ENCODE data around the gene ABHD17C.

Gene ABHD17C

GRCh38 chr15:80790236-80790635, 95.1 kb downstream of the ABHD17C start:
- no peak for DNase-seq

GRCh38 chr15:80791004-80791403, 95.9 kb downstream of the ABHD17C start:
- DNase-seq = no peak

GRCh38 chr15:80796407-80796806, 101.3 kb downstream of the ABHD17C start:
- no peak for DNase-seq

DNA sequence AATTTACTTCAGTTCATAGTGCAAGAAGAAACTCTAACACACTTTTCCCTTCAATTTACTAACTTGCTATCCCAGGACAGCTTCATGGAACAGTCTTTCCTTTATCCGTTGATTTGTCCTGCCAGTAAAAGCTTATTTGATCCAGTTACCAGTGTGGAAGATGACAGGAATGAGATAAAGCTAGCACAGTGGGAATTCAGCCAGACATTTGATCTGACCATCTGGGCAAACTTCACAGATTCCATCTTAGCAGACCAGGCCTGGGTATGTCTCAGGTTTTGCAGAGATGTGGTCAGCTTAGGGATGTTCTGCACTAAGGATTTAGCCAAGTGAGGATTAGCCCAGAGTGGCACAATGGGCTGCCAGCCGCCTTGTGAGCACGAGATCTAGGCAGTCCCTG, 103.8 kb downstream of the ABHD17C start:
- no peak for DNase-seq

DNA sequence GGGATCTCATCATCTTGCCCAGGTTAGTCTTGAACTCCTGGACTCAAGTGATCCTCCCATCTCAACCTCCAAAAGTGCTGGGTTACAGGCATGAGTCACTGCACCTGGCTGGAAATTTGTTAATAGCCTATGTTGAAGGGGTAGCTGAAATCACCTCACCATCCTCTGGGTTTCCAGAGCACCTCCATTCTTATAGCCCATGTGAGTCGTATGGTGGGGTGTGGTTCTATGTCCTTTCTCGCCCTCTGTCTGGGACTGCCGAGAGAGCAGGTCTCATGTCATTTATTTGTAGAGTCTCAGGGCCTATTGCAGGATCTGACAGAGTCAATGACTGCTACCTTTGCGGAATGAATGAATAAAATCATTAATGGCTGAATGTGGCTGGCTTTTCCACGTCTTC, 105.0 kb downstream of the ABHD17C start:
- DNase-seq = no peak

DNA sequence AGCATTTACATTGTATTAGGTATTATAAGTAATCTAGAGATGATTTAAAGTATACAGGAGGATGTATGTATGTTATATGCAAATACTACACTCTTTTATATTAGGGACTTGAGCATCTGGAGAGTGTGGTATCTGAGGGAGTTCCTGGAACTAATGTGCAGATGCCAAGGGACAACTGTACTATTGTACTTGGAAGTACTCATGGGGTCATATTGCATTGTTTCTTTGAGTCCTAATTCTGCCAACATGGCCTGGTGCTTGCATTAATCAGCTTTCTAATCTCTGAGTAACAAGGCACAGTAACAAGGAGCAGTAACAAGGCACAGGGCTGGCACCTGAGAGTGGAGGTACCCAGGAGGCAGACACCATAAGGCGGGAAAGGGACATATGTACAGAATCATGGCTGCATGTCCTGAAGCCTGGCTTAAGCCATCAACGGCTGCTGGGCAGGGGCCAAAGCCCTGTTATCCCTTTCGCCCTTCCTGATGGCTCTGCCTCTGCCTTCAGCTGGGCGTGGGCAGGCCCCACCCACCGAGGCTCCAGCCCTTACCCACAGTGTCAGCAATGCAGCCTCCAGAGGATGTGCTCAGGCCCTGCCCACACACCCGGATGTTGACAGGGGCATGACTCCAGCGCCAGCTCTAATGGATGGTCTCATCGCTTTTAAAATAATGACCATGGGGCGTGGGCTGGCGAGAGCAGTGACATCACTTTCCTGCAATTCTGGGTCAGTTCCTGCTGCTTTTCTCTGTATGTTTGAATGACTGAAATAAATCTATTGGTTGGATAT, 107.0 kb downstream of the ABHD17C start:
- DNase-seq = no peak

DNA sequence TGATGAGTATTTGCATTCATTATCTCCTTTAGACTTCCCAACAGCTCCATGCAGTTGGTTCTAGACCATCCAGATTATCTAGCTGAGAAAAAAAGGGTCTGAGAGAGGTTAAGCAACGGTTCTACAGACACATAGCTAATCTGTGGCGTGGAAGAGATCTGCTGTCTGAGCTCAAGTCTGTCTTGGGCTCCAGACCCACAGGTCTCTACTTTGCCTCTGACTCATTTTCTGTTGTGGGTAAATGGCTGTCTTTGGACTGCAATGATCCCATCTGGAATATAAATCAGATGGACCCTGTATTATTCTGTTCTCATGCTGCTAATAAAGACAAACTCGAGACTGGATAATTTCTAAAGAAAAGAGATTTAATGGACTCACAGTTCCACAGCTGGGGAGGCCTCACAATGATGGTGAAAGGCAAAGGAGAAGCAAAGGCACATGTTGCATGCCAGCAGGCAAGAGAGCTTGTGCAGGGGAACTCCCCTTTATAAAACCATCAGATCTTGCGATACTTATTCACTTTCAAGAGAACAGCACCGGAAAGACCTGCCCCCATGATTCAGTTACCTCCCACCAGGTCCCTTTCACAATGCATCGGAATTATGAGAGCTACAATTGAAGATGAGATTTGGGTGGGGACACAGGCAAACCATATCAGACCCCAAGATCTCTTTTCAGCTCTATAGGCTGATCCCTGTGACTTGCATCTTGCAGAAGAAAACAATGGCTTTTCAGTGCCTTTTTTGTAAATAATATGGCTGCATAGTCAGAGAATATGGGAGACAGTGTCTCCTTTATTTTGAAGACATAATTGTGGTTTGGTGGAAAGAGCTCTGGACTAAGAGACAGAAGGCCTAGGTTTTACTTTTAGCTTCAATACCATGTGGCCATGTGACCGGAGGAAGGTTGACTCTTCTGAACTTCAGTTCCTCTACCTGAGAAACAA, 108.7 kb downstream of the ABHD17C start:
- DNase-seq = no peak

GRCh38 chr15:80804970-80805495, 109.9 kb downstream of the ABHD17C start:
- DNase-seq = no peak
